Ishikawa (cell line): ENCODE data around the gene CRTAC1.

Experiments
- CREB1 ChIP-seq: IDR thresholded peaks from 2 replicates; pipeline ENCODE4 v1.6.1; 2012; ENCODE audit warnings: low read depth
- EGR1 ChIP-seq: IDR thresholded peaks from 2 replicates; pipeline ENCODE4 v1.6.1; 2012
- EP300 ChIP-seq: IDR thresholded peaks from 2 replicates; pipeline ENCODE4 v1.6.1; 2012; ENCODE audit warnings: borderline replicate concordance
- FOXM1 ChIP-seq: IDR thresholded peaks from 2 replicates; pipeline ENCODE4 v1.6.1; 2012; ENCODE audit warnings: low read depth, borderline replicate concordance
- MAX ChIP-seq: IDR thresholded peaks from 2 replicates; pipeline ENCODE4 v1.6.1; 2012
- NFIC ChIP-seq: IDR thresholded peaks from 2 replicates; pipeline ENCODE4 v1.6.1; 2012
- RAD21 ChIP-seq: IDR thresholded peaks from 2 replicates; pipeline ENCODE4 v1.6.1; 2012; ENCODE audit warnings: low read depth
- REST ChIP-seq: IDR thresholded peaks from 2 replicates; pipeline ENCODE4 v1.6.1; 2012; ENCODE audit warnings: low read depth, mild to moderate bottlenecking
- TAF1 ChIP-seq: IDR thresholded peaks from 2 replicates; pipeline ENCODE4 v1.6.1; 2012; ENCODE audit warnings: low read depth, mild to moderate bottlenecking
- TCF12 ChIP-seq: IDR thresholded peaks from 2 replicates; pipeline ENCODE4 v1.6.1; 2012; ENCODE audit warnings: low read depth
- TEAD4 ChIP-seq: IDR thresholded peaks from 2 replicates; pipeline ENCODE4 v1.6.1; 2012
- YY1 ChIP-seq: IDR thresholded peaks from 2 replicates; pipeline ENCODE4 v1.6.1; 2012; ENCODE audit warnings: low read depth
- TF ChIP-seq, protein P1 (sequence below): IDR thresholded peaks from 2 replicates; pipeline ENCODE4 v1.6.1; 2012

GRCh38 chr10:98060079-98060478, 29.7 kb upstream of the CRTAC1 start:
- TF ChIP-seq YY1 = no peak
- TF ChIP-seq NFIC = no peak
- no peak for TF ChIP-seq RAD21
- no peak for TF ChIP-seq EP300
- TF ChIP-seq EGR1 = no peak
- no peak for TF ChIP-seq FOXM1
- TF ChIP-seq CREB1 = no peak
- TF ChIP-seq MAX = no peak
- no peak for TF ChIP-seq TAF1
- no peak for TF ChIP-seq TCF12
- TF ChIP-seq REST = peak; percentile 77
- TF ChIP-seq, protein P1, sequence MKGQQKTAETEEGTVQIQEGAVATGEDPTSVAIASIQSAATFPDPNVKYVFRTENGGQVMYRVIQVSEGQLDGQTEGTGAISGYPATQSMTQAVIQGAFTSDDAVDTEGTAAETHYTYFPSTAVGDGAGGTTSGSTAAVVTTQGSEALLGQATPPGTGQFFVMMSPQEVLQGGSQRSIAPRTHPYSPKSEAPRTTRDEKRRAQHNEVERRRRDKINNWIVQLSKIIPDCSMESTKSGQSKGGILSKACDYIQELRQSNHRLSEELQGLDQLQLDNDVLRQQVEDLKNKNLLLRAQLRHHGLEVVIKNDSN = no peak
- TF ChIP-seq TEAD4 = no peak
